HG03159 (cell line): ENCODE data around the gene PROC.

Experiments
- ATAC-seq: cut with Tn5 transposase; IDR thresholded peaks from one replicate; pipeline ENCODE4 v1.9.1; 2021; ENCODE audit warnings: mild to moderate bottlenecking, moderate library complexity; ENCODE audit not compliant: unreplicated experiment

Gene PROC

GRCh38 chr2:127413200-127413599 lies 5.0 kb upstream of the PROC start:
- no peak for ATAC-seq

- ATAC-seq = no peak
Observed at GRCh38 chr2:127413782-127414637, 4.2 kb upstream of the PROC start.

GRCh38 chr2:127414638-127415592 lies 3.3 kb upstream of the PROC start:
- no peak for ATAC-seq

GRCh38 chr2:127415593-127416505 lies 2.4 kb upstream of the PROC start:
- peak; percentile 75 for ATAC-seq

GRCh38 chr2:127416506-127417001 lies 1.7 kb upstream of the PROC start:
- ATAC-seq = no peak

GRCh38 chr2:127417406-127417805 lies 821 bp upstream of the PROC start:
- no peak for ATAC-seq

- ATAC-seq = no peak
Observed at GRCh38 chr2:127419112-127419430, 844 bp downstream of the PROC start.

- no peak for ATAC-seq
Observed at GRCh38 chr2:127419448-127420038, 1.3 kb downstream of the PROC start.

GRCh38 chr2:127420039-127420864 lies 2.0 kb downstream of the PROC start:
- ATAC-seq = no peak

- ATAC-seq = no peak
Observed at GRCh38 chr2:127421116-127421800, 3.0 kb downstream of the PROC start.

- ATAC-seq = no peak
Observed at GRCh38 chr2:127421871-127422558, 3.8 kb downstream of the PROC start.

- no peak for ATAC-seq
Observed at GRCh38 chr2:127422559-127423477, 4.6 kb downstream of the PROC start.

GRCh38 chr2:127423478-127423843 lies 5.2 kb downstream of the PROC start:
- ATAC-seq = no peak

GRCh38 chr2:127423880-127424279 lies 5.7 kb downstream of the PROC start:
- no peak for ATAC-seq

GRCh38 chr2:127424598-127425520 lies 6.6 kb downstream of the PROC start:
- ATAC-seq = no peak
